Sigmoid colon (tissue), 7 donors: ENCODE measurements around the gene SETBP1. TPM values are rescaled to one million over a fixed set of nuclear protein-coding genes. Genes with fewer than 3 reads are reported as not detected.

Source experiments
- DNase-seq: peaks from one replicate; pipeline ENCODE4 v3.0.0-alpha.2; 2019
- H3K27ac ChIP-seq, 4 donors: fragments of 200-600 bp; sonication (generic); one replicate each; pipeline ENCODE4 v1.5.1; 2016 to 2019; ENCODE audit warnings: mild to moderate bottlenecking in 1 of 4
- H3K27me3 ChIP-seq, 3 donors: fragments of 200-600 bp; sonication (generic); one replicate each; pipeline ENCODE4 v1.5.1; 2019; ENCODE audit warnings: mild to moderate bottlenecking in 1 of 3
- H3K36me3 ChIP-seq, 4 donors: fragments of 200-600 bp; sonication (generic); one replicate each; pipeline ENCODE4 v1.5.1; 2016 to 2019
- H3K4me1 ChIP-seq, 4 donors: fragments of 200-600 bp; sonication (generic); one replicate each; pipeline ENCODE4 v1.5.1; 2017 to 2019
- H3K4me3 ChIP-seq, 4 donors: fragments of 200-600 bp; sonication (generic); one replicate each; pipeline ENCODE4 v1.5.1; 2017 to 2019; ENCODE audit warnings: mild to moderate bottlenecking in 2 of 4, moderate library complexity in 1 of 4
- H3K9me3 ChIP-seq, 4 donors: fragments of 200-600 bp in 3 of 4; sonication (generic) in 3 of 4; one replicate each; pipeline versions ENCODE4 v1.5.1 to v1.6.1; 2013 to 2019
- EP300 ChIP-seq, 4 donors: sonication (generic); formaldehyde crosslinking; IDR thresholded peaks; one replicate each; pipeline ENCODE4 v1.6.1; 2017; ENCODE audit warnings: antibody characterized with exemption in 4 of 4
- POLR2A ChIP-seq, 2 donors: fragments of 450-650 bp; IDR thresholded peaks; one replicate each; pipeline ENCODE4 v1.6.1; 2016; ENCODE audit warnings: antibody characterized with exemption in 2 of 2, mild to moderate bottlenecking in 2 of 2, moderate library complexity in 2 of 2
- POLR2AphosphoS5 ChIP-seq, 4 donors: sonication (generic); formaldehyde crosslinking; IDR thresholded peaks; one replicate each; pipeline ENCODE4 v1.6.1; 2017; ENCODE audit warnings: antibody characterized with exemption in 4 of 4
- WGBS, 2 donors: extraction: QIAGEN DNeasy Blood & Tissue Kit; methylation state at CpG; one replicate each; pipeline ENCODE4 v1.1.7; 2013; 5-methylcytosine and 5-hydroxymethylcytosine counted together
- intact Hi-C: fragments of 100-400 bp; cut with DNase I; formaldehyde crosslinking; loops from one replicate; pipeline ENCODE4 v1.15.1; 2023
- polyA plus RNA-seq, 3 donors: library from polyadenylated mRNA; stranded (reverse); fragments of 200-250 nt; gene quantifications; one replicate each; pipeline ENCODE4 v1.2.3, GENCODE V29; 2013
- total RNA-seq, 4 donors: library from RNA; depleted of rRNA; stranded (reverse); fragments of >200 nt; gene quantifications; one replicate each; pipeline ENCODE4 v1.1.0, GENCODE V29; 2016
- TF ChIP-seq, protein P1 (sequence below), 4 experiments: fragments of 450-650 bp in 3 of 4; fragments of 200-600 bp in 1 of 4; IDR thresholded peaks; one replicate each; pipeline ENCODE4 v1.5.1; 2016 to 2019; ENCODE audit warnings: antibody characterized with exemption in 4 of 4, mild to moderate bottlenecking in 3 of 4, moderate library complexity in 2 of 4
- donor health status: healthy with polysubstance abuse.
- donor health status: Bipolar disorder and iron deficiency.
- donor health status: healthy.

Gene SETBP1
- total and polyA plus RNA-seq, 7 donors = 0.69 to 100 (median 67.9) TPM

GRCh38 chr18:44788334-44788733 lies 107.6 kb downstream of the SETBP1 start:
- WGBS, 2 donors = 91 to 93% methylated on average over 1 of the region's 1 CpG
- H3K27ac ChIP-seq = peak overlapping the region in 3 of 4 donors; percentile 81 to 89 (median 86)
- H3K4me1 ChIP-seq = peaks cover 0 to 84% (median 67%) of the 10 kb centered on the region in 4 donors
- TF ChIP-seq, protein P1, sequence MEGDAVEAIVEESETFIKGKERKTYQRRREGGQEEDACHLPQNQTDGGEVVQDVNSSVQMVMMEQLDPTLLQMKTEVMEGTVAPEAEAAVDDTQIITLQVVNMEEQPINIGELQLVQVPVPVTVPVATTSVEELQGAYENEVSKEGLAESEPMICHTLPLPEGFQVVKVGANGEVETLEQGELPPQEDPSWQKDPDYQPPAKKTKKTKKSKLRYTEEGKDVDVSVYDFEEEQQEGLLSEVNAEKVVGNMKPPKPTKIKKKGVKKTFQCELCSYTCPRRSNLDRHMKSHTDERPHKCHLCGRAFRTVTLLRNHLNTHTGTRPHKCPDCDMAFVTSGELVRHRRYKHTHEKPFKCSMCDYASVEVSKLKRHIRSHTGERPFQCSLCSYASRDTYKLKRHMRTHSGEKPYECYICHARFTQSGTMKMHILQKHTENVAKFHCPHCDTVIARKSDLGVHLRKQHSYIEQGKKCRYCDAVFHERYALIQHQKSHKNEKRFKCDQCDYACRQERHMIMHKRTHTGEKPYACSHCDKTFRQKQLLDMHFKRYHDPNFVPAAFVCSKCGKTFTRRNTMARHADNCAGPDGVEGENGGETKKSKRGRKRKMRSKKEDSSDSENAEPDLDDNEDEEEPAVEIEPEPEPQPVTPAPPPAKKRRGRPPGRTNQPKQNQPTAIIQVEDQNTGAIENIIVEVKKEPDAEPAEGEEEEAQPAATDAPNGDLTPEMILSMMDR (IDR thresholded peaks at IDR 0.05) = no peak
- TF ChIP-seq POLR2AphosphoS5 (IDR thresholded peaks at IDR 0.05) = peak in 2 of 4 donors; percentile 19 to 62
- no peak for DNase-seq
- no peaks in the 10 kb centered on the region for H3K27me3 ChIP-seq
- H3K9me3 ChIP-seq = no peaks in the 10 kb centered on the region
- intact Hi-C loops = no loop called here
- no peak overlapping the region for H3K4me3 ChIP-seq
- no peaks in the 10 kb centered on the region for H3K36me3 ChIP-seq

DNA sequence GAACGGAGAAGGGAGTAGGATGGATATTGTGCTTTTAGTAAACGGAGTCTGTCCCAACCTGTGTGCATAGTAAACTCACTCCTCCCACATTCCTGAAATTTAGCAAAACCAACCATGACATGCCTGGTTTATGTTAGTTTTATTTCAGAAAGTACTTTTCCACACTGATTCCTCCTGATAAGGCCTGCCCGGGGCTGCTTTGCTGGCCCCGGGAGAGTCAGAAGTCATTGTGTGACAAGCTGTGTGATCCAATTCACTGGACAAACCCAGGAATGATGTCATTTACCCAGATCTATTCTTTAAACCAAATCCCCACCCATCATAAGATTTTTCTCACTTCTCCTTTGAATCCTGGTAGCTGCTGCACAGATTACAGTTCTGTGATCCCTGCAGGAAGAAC lies 109.0 kb downstream of the SETBP1 start:
- TF ChIP-seq, protein P1 (IDR thresholded peaks at IDR 0.05) = no peak
- TF ChIP-seq EP300 (IDR thresholded peaks at IDR 0.05) = no peak
- TF ChIP-seq POLR2A (IDR thresholded peaks at IDR 0.05) = no peak
- no peak for TF ChIP-seq POLR2AphosphoS5 (IDR thresholded peaks at IDR 0.05)
- WGBS, 2 donors = 27 to 59% methylated on average over 4 of the region's 4 CpGs
- Histone ChIP-seq H3K27ac (peak overlapping the region; percentile 80 to 89 (median 84)), H3K4me1 (peaks cover 0 to 92% (median 79%) of the 10 kb centered on the region in 4 donors), H3K9me3 (no peaks in the 10 kb centered on the region), H3K4me3 (peak overlapping the region in 1 of 4 donors; percentile 2), H3K36me3 (no peaks in the 10 kb centered on the region), H3K27me3 (no peaks in the 10 kb centered on the region)
- no peak for DNase-seq
- intact Hi-C loops = loop anchor here (5.0 kb wide), 1 partner anchor 57 kb away; no protein-coding TSS in a partner anchor

DNA sequence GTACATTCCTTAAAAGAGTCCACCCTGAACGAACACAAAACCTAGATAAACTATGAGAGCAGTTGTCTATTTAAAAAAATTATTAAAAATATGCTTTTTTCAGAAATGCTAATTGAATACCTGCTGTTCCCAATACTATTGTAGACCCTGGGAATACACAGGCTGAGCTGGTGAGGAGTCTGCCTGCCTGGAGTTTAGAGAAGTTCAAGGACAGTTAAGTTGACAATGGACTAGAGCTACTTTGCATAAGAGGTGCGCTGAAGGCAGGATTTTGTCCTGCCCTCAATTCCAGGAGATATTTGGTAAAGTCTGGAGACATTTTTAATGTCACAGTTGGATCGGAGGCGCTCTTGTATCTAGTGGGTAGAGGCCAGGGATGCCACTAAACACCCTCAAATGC lies 110.2 kb downstream of the SETBP1 start:
- Histone ChIP-seq H3K27ac (peak overlapping the region; percentile 80 to 89 (median 84)), H3K27me3 (no peaks in the 10 kb centered on the region), H3K36me3 (no peaks in the 10 kb centered on the region), H3K9me3 (no peaks in the 10 kb centered on the region), H3K4me1 (peaks cover 0 to 84% (median 77%) of the 10 kb centered on the region in 4 donors), H3K4me3 (no peak overlapping the region)
- no peak for DNase-seq
- TF ChIP-seq, protein P1 (IDR thresholded peaks at IDR 0.05) = no peak
- TF ChIP-seq POLR2A (IDR thresholded peaks at IDR 0.05) (no peak), POLR2AphosphoS5 (IDR thresholded peaks at IDR 0.05) (no peak), EP300 (IDR thresholded peaks at IDR 0.05) (no peak)
- 93% methylated on average over 4 of the region's 4 CpGs for WGBS, 2 donors
- intact Hi-C loops = loop anchor here (5.0 kb wide), 1 partner anchor 59 kb away; no protein-coding TSS in a partner anchor

DNA sequence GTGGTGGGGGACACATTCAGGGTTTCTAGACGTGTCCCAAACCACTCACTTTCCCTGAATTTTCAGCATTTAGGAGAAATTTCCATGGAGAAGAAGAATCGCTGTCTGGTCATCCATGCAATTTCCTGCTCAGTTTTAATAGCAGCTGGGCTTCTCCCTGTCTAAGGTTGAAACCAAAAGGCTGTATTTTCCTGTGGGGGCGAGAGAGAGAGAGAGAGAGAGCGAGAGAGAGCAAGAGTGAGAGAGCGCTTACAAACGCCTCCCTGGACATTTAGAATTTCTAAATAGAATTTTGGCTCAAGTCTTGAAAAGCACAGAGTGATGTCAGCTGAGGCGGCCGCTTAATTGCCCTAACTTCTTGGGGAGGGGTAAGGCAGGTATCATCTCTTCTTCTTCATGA lies 110.8 kb downstream of the SETBP1 start:
- no peak overlapping the region for H3K4me3 ChIP-seq
- intact Hi-C loops = loop anchor here (5.0 kb wide), 1 partner anchor 59 kb away; no protein-coding TSS in a partner anchor

More for the DNA sequence above, 110.8 kb downstream of the SETBP1 start:
- H3K27me3 ChIP-seq = no peaks in the 10 kb centered on the region
- no peaks in the 10 kb centered on the region for H3K9me3 ChIP-seq
- WGBS, 2 donors = 80 to 85% methylated on average over 8 of the region's 8 CpGs
- no peak for DNase-seq
- H3K36me3 ChIP-seq = no peaks in the 10 kb centered on the region
- peak overlapping the region; percentile 80 to 89 (median 84) for H3K27ac ChIP-seq
- peaks cover 0 to 80% (median 72%) of the 10 kb centered on the region in 4 donors for H3K4me1 ChIP-seq
- TF ChIP-seq POLR2AphosphoS5 (IDR thresholded peaks at IDR 0.05) (peak in 2 of 4 donors; percentile 5 to 35), EP300 (IDR thresholded peaks at IDR 0.05) (no peak)
- TF ChIP-seq, protein P1 (IDR thresholded peaks at IDR 0.05) = no peak
